Measurements from ENCODE around the gene USP24.

The USP24 gene

DNA sequence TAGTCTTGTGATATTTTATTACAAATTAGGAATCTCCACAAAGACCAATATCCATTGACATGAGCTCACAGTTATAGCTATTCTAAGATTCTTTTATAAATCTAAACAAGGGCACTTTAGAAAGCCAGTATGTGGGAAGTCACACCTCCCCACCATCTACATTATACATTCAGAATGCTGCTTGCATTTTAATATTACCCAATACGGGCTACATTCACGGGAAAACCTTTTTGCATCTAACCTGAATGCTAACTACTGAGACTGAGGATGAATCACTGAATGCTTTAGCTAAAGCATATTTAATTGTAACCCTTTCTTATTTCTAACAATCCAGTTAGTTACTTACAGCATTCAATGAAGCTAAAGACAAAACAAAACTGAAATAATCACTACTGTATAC is 122.7 kb downstream of the USP24 start:
- no peaks in the 10 kb centered on the region for H3K27me3 ChIP-seq (ENCODE audit: low read depth, low read length)
- no peak overlapping the region for H3K27ac ChIP-seq (ENCODE audit: low read length)
- H3K9me3 ChIP-seq (ENCODE audit: insufficient read depth, low read length), result no peaks in the 10 kb centered on the region
- H3K4me1 ChIP-seq (ENCODE audit: low read length), result no peaks in the 10 kb centered on the region
- no peak overlapping the region for H3K4me2 ChIP-seq (ENCODE audit: low read length)
- TF ChIP-seq EZH2phosphoT487 (IDR thresholded peaks at IDR 0.05; ENCODE audit: low read depth), result no peak
- no peak for TF ChIP-seq CTCF (IDR thresholded peaks at IDR 0.05; ENCODE audit: low read depth, low read length)
- H4K20me1 ChIP-seq (ENCODE audit: insufficient read depth, low read length), result no peaks in the 10 kb centered on the region
- no peaks in the 10 kb centered on the region for H3K79me2 ChIP-seq (ENCODE audit: low read length)
- no peak overlapping the region for H2AFZ ChIP-seq (ENCODE audit: low read depth, low read length)
- H3K4me3 ChIP-seq (ENCODE audit: low read length), result no peak overlapping the region
- peaks cover 11% of the 10 kb centered on the region for H3K36me3 ChIP-seq (replicated peaks; ENCODE audit: low read depth, low read length)
- H3K9ac ChIP-seq (ENCODE audit: low read length), result no peak overlapping the region

DNA sequence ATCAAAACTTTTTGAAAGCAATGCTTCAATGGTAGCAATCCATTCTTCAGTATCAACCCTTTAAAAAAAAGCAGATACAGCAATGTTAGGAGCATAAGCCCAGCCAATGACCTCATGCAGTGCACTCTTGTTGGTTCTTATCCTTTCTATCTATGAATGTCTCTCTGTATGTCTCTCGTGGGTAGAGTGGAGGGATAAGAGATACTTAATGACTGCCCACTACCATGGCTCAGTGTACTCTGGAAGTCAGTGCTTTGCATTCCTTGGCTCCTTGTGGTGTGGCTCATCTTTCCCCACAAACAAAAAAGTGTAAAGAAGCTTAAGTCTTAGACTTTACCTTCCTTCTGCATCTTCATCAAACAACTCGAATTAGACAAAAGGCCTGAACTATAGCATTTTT is 125.5 kb downstream of the USP24 start:
- H3K27me3 ChIP-seq (ENCODE audit: low read depth, low read length), result no peaks in the 10 kb centered on the region

DNA sequence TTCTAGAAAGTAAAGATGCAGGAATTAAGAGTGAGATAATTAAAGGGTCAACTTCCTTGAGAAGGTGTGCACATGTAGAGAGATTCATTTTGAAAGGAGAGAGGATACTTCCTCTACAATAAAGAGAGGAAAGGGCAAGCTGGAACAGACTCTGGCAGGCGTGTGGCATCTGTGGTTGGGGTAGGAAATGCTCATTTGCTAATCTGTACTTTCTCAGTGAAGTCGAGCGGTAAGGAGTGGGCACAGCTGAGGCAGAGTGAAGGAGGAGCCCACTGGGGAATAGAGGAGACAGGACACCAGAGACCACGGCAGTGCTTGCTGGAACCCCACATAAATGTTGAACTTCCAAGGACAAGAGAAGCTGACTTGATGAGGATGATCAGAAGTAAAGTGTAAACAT is 126.8 kb downstream of the USP24 start:
- Histone ChIP-seq H3K9ac (ENCODE audit: low read length) (no peak overlapping the region), H3K4me3 (ENCODE audit: low read length) (no peak overlapping the region), H2AFZ (ENCODE audit: low read depth, low read length) (no peak overlapping the region), H3K27me3 (ENCODE audit: low read depth, low read length) (no peaks in the 10 kb centered on the region), H3K4me2 (ENCODE audit: low read length) (no peak overlapping the region), H3K4me1 (ENCODE audit: low read length) (no peaks in the 10 kb centered on the region), H3K9me3 (ENCODE audit: insufficient read depth, low read length) (no peaks in the 10 kb centered on the region), H3K36me3 (replicated peaks; ENCODE audit: low read depth, low read length) (peaks cover 20% of the 10 kb centered on the region), H4K20me1 (ENCODE audit: insufficient read depth, low read length) (no peaks in the 10 kb centered on the region), H3K79me2 (ENCODE audit: low read length) (no peaks in the 10 kb centered on the region), H3K27ac (ENCODE audit: low read length) (no peak overlapping the region)
- no peak for TF ChIP-seq CTCF (IDR thresholded peaks at IDR 0.05; ENCODE audit: low read depth, low read length)
- TF ChIP-seq EZH2phosphoT487 (IDR thresholded peaks at IDR 0.05; ENCODE audit: low read depth), result no peak

More for the DNA sequence above, 125.5 kb downstream of the USP24 start:
- Histone ChIP-seq H3K9ac (ENCODE audit: low read length) (no peak overlapping the region), H2AFZ (ENCODE audit: low read depth, low read length) (no peak overlapping the region), H4K20me1 (ENCODE audit: insufficient read depth, low read length) (no peaks in the 10 kb centered on the region), H3K9me3 (ENCODE audit: insufficient read depth, low read length) (no peaks in the 10 kb centered on the region), H3K4me3 (ENCODE audit: low read length) (no peak overlapping the region), H3K36me3 (replicated peaks; ENCODE audit: low read depth, low read length) (peaks cover 17% of the 10 kb centered on the region), H3K4me2 (ENCODE audit: low read length) (no peak overlapping the region), H3K27ac (ENCODE audit: low read length) (no peak overlapping the region), H3K79me2 (ENCODE audit: low read length) (no peaks in the 10 kb centered on the region), H3K4me1 (ENCODE audit: low read length) (no peaks in the 10 kb centered on the region)
- TF ChIP-seq CTCF (IDR thresholded peaks at IDR 0.05; ENCODE audit: low read depth, low read length) (no peak), EZH2phosphoT487 (IDR thresholded peaks at IDR 0.05; ENCODE audit: low read depth) (no peak)

DNA sequence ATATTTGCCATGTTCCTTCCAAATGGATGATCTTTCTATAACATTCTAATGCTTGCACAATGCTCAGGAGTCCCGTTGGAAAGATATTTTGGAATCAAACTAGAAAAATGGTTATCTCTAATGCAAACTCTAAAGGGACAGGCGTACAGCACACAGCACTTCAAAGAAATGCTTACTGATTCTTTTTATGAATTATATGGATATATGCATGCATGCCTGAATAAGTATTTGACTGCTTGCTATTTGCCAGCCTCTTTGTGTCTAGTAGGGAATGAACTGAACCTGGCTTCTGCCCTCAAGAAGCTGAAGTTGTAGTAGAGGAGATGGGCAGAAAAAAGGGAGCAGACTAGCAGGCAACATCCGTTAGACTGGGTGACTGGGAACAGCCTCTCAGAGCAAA is 127.7 kb downstream of the USP24 start:
- H4K20me1 ChIP-seq (ENCODE audit: insufficient read depth, low read length), result no peaks in the 10 kb centered on the region
- H3K9ac ChIP-seq (ENCODE audit: low read length), result no peak overlapping the region
- H3K9me3 ChIP-seq (ENCODE audit: insufficient read depth, low read length), result no peaks in the 10 kb centered on the region
- H3K36me3 ChIP-seq (replicated peaks; ENCODE audit: low read depth, low read length), result peaks cover 22% of the 10 kb centered on the region
- H3K27me3 ChIP-seq (ENCODE audit: low read depth, low read length), result no peaks in the 10 kb centered on the region
- H2AFZ ChIP-seq (ENCODE audit: low read depth, low read length), result no peak overlapping the region
- no peak overlapping the region for H3K4me3 ChIP-seq (ENCODE audit: low read length)
- no peaks in the 10 kb centered on the region for H3K79me2 ChIP-seq (ENCODE audit: low read length)
- TF ChIP-seq EZH2phosphoT487 (IDR thresholded peaks at IDR 0.05; ENCODE audit: low read depth), result no peak
- TF ChIP-seq CTCF (IDR thresholded peaks at IDR 0.05; ENCODE audit: low read depth, low read length), result no peak
- H3K27ac ChIP-seq (ENCODE audit: low read length), result no peak overlapping the region
- no peak overlapping the region for H3K4me2 ChIP-seq (ENCODE audit: low read length)
- no peaks in the 10 kb centered on the region for H3K4me1 ChIP-seq (ENCODE audit: low read length)
